Neutrophil (primary cell): ENCODE results near the gene MAP2K5.

ENCODE experiments used
- H3K27ac ChIP-seq: fragments of 200-600 bp; sonication (generic); 2 replicates; pipeline ENCODE4 v1.5.1; 2016; ENCODE audit warnings: mild to moderate bottlenecking, moderate library complexity
- H3K27me3 ChIP-seq: fragments of 200-600 bp; sonication (generic); 2 replicates; pipeline ENCODE4 v1.6.0; 2016; ENCODE audit warnings: mild to moderate bottlenecking
- H3K36me3 ChIP-seq: fragments of 200-600 bp; sonication (generic); 2 replicates; pipeline ENCODE4 v1.5.1; 2017
- H3K4me1 ChIP-seq, 2 experiments: fragments of 200-600 bp in 1 of 2; sonication (generic) in 1 of 2; 1 replicate in 1 of 2; 2 replicates in 1 of 2; pipeline versions ENCODE4 v1.5.1 to v1.6.1; 2013 to 2016; ENCODE audit warnings: low read depth in 1 of 2, low read length in 1 of 2, mild to moderate bottlenecking in 1 of 2, moderate library complexity in 1 of 2; ENCODE audit not compliant: control insufficient read depth in 1 of 2, insufficient read depth in 1 of 2
- H3K4me3 ChIP-seq, 2 experiments: fragments of 200-600 bp in 1 of 2; sonication (generic) in 1 of 2; 1 replicate in 1 of 2; 2 replicates in 1 of 2; pipeline ENCODE4 v1.5.1; 2013 to 2016; ENCODE audit warnings: low read depth in 1 of 2, low read length in 1 of 2, mild to moderate bottlenecking in 1 of 2, moderate library complexity in 1 of 2
- H3K9me3 ChIP-seq: fragments of 200-600 bp; sonication (generic); 2 replicates; pipeline ENCODE4 v1.5.1; 2016
- CTCF ChIP-seq: fragments of 200-600 bp; sonication (generic); IDR thresholded peaks from 2 replicates; pipeline ENCODE4 v1.5.1; 2016; ENCODE audit warnings: antibody characterized with exemption

MAP2K5 gene

GRCh38 chr15:67745073-67746006 lies 202.8 kb downstream of the MAP2K5 start:
- TF ChIP-seq CTCF: no peak
- Histone ChIP-seq H3K9me3 (no peaks in the 10 kb centered on the region), H3K4me1 (peaks cover 18% of the 10 kb centered on the region in 2 experiments), H3K27ac (peak overlapping the region; percentile 58), H3K27me3 (no peaks in the 10 kb centered on the region), H3K36me3 (no peaks in the 10 kb centered on the region), H3K4me3 (no peak overlapping the region)

DNA sequence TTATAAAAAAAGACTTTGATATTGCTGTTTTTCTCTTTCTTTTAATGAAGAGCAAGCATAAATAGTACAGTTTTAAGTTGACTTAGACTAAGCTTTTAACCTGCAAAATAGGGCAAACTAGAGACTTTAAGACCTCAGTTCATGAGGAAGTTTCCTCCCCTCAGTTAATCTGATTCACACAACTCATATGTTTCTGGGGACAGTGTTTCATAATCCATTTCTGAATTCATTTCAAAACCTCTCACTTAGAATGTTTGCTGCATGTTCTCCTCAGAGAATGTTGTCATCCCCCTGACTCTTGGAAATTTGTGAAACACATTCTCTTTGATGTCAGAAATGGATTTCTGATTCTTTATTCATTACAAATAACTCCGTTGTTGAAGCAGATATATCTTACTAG lies 203.5 kb downstream of the MAP2K5 start:
- Histone ChIP-seq H3K27ac (peak overlapping the region; percentile 58), H3K36me3 (no peaks in the 10 kb centered on the region)
- no peak for TF ChIP-seq CTCF

GRCh38 chr15:67746450-67746849 lies 203.9 kb downstream of the MAP2K5 start:
- H3K4me3 ChIP-seq: no peak overlapping the region
- no peaks in the 10 kb centered on the region for H3K36me3 ChIP-seq
- H3K27ac ChIP-seq: peak overlapping the region; percentile 58
- no peak for TF ChIP-seq CTCF
- no peaks in the 10 kb centered on the region for H3K27me3 ChIP-seq
- H3K4me1 ChIP-seq: peaks cover 18 to 20% of the 10 kb centered on the region in 2 experiments
- H3K9me3 ChIP-seq: no peaks in the 10 kb centered on the region

More for the DNA sequence above, 203.5 kb downstream of the MAP2K5 start:
- no peaks in the 10 kb centered on the region for H3K27me3 ChIP-seq
- H3K4me3 ChIP-seq: no peak overlapping the region
- no peaks in the 10 kb centered on the region for H3K9me3 ChIP-seq
- H3K4me1 ChIP-seq: peaks cover 18 to 20% of the 10 kb centered on the region in 2 experiments

DNA sequence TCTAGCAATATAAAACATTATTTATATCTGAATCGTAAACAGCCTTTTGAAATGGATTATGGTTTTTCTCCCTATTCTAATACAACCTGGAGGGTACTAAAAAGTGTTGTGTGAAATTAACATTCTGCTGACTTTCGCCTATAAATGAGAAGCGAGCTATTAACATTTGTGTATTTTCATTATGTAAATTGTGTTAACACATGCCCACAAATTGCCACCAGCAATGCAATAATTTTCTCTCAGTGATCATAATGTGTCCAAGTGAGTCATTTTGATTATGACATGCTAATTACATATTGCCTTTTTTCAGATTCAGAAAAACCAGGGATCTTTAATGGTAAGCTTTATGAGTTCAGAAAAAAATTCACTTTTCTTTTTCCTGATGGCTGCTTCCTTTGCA lies 205.4 kb downstream of the MAP2K5 start:
- Histone ChIP-seq H3K27ac (no peak overlapping the region), H3K9me3 (no peaks in the 10 kb centered on the region), H3K36me3 (no peaks in the 10 kb centered on the region), H3K27me3 (no peaks in the 10 kb centered on the region), H3K4me1 (peaks cover 18 to 20% of the 10 kb centered on the region in 2 experiments), H3K4me3 (no peak overlapping the region)
- no peak for TF ChIP-seq CTCF

GRCh38 chr15:67750371-67750770 lies 207.9 kb downstream of the MAP2K5 start:
- Histone ChIP-seq H3K4me3 (no peak overlapping the region), H3K27me3 (no peaks in the 10 kb centered on the region), H3K9me3 (no peaks in the 10 kb centered on the region), H3K36me3 (no peaks in the 10 kb centered on the region), H3K27ac (no peak overlapping the region), H3K4me1 (peaks cover 17 to 20% of the 10 kb centered on the region in 2 experiments)
- no peak for TF ChIP-seq CTCF
